ENCODE data around the gene FSTL4.

- TF ChIP-seq CTCF (IDR thresholded peaks at IDR 0.05; ENCODE audit: low read length) (no peak), EZH2 (IDR thresholded peaks at IDR 0.05; ENCODE audit: borderline replicate concordance, low read length) (no peak)
Observed at GRCh38 chr5:133230823-133231578, 381.3 kb downstream of the FSTL4 start.
